Endothelial cell (in vitro differentiated cells): Measurements from ENCODE around the gene MYLK. TPM values are rescaled to one million over a fixed set of nuclear protein-coding genes. Genes with fewer than 3 reads are reported as not detected.

Experiments
- DNase-seq: peaks from one replicate; pipeline ENCODE4 v3.0.0; 2021; ENCODE audit warnings: low spot score
- H3K27ac Mint-ChIP-seq: one replicate; pipeline ENCODE4 v1.8.0; 2021; ENCODE audit warnings: mixed read lengths, inconsistent platforms; ENCODE audit not compliant: unreplicated experiment
- H3K27me3 Mint-ChIP-seq: one replicate; pipeline ENCODE4 v1.8.0; 2021; ENCODE audit warnings: mild to moderate bottlenecking, moderate library complexity, mixed read lengths, inconsistent platforms; ENCODE audit not compliant: unreplicated experiment
- H3K36me3 Mint-ChIP-seq: one replicate; pipeline ENCODE4 v1.8.0; 2021; ENCODE audit warnings: mild to moderate bottlenecking, low read depth, mixed read lengths, inconsistent platforms; ENCODE audit not compliant: unreplicated experiment
- H3K4me1 Mint-ChIP-seq: one replicate; pipeline ENCODE4 v1.8.0; 2021; ENCODE audit warnings: mild to moderate bottlenecking, mixed read lengths, inconsistent platforms; ENCODE audit not compliant: unreplicated experiment
- H3K4me3 Mint-ChIP-seq: one replicate; pipeline ENCODE4 v1.8.0; 2021; ENCODE audit warnings: mild to moderate bottlenecking, mixed read lengths, inconsistent platforms; ENCODE audit not compliant: unreplicated experiment
- H3K9me3 Mint-ChIP-seq: one replicate; pipeline ENCODE4 v1.8.0; 2021; ENCODE audit warnings: mixed read lengths, inconsistent platforms; ENCODE audit not compliant: unreplicated experiment
- total RNA-seq: library from RNA; stranded (reverse); fragmentation: NEBNext Ultra II Directional; extraction: Animal tissue kit (Norgen Biotek cat#: 25700); gene quantifications from one replicate; pipeline ENCODE4 v1.2.1, GENCODE V29; 2021; ENCODE audit not compliant: unreplicated experiment
- TF ChIP-seq, protein P1 (sequence below): fragments of 200-600 bp; sonication (generic); IDR thresholded peaks from one replicate; pipeline ENCODE4 v1.5.0; 2021; ENCODE audit warnings: antibody characterized with exemption; ENCODE audit not compliant: unreplicated experiment

The MYLK gene
- total RNA-seq, 1 donor from 2014 or later: 7.8 TPM

DNA sequence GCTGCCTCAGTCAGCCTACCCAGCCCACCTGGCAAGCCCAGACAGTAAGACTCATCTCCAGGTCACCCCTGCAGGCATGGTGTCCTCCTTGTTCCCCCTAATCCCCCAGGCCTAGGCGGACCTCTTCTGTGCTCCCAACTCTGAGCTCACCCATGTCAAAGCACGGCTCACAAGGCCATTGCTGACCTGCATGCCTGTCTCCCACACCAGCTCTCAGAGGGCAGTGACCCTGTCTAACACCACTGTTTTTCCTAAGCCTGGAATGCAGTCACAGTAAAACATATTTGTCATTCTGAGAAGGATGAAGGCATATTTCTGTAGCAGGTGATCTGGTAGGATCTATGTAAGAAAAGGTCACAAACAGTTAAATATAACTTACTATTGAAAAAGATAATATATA is 189.0 kb downstream of the MYLK start:
- Mint-ChIP-seq H3K4me1 (peaks cover 53% of the 10 kb centered on the region), H3K27ac (no peak overlapping the region), H3K9me3 (no peaks in the 10 kb centered on the region), H3K4me3 (no peak overlapping the region), H3K27me3 (peaks cover 15% of the 10 kb centered on the region), H3K36me3 (peaks cover 5% of the 10 kb centered on the region)
- no peak for DNase-seq
- TF ChIP-seq, protein P1, sequence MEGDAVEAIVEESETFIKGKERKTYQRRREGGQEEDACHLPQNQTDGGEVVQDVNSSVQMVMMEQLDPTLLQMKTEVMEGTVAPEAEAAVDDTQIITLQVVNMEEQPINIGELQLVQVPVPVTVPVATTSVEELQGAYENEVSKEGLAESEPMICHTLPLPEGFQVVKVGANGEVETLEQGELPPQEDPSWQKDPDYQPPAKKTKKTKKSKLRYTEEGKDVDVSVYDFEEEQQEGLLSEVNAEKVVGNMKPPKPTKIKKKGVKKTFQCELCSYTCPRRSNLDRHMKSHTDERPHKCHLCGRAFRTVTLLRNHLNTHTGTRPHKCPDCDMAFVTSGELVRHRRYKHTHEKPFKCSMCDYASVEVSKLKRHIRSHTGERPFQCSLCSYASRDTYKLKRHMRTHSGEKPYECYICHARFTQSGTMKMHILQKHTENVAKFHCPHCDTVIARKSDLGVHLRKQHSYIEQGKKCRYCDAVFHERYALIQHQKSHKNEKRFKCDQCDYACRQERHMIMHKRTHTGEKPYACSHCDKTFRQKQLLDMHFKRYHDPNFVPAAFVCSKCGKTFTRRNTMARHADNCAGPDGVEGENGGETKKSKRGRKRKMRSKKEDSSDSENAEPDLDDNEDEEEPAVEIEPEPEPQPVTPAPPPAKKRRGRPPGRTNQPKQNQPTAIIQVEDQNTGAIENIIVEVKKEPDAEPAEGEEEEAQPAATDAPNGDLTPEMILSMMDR: no peak

DNA sequence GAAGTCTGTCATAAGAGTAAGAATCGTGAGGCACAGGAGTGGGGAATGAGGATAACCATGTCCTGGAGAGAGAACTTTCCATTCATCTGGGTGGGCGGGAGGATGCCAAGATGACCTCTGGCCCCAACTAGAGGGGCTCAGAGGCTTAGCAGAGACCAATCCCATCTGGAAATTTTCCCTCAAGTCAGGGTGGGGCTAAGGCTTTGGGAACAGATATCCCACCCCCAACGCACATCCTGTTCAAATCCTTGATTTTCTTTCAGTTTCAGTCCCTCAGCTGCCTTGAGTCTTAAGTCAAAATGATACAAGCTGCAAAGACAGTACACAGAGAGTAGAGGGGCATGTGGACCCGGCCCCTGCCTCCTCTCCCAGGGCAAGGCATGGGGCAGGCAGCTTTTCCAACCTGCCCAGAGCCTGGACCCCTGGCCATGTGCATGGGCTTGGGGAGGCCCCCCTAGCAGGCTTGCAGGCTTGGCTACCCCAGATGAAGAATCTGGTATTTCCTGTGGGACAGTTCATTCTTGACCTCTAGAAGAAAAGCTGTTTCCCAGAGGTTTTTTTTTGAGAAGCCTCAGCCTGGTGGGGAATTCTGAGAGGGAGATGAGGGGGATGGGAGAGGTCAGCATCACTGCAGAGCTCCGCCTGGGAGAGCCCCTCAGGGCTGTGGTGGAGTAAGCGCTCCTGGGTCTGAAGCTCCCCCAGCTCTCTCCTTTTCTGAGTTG is 189.6 kb downstream of the MYLK start:
- no peaks in the 10 kb centered on the region for H3K9me3 Mint-ChIP-seq
- DNase-seq: no peak
- peaks cover 5% of the 10 kb centered on the region for H3K36me3 Mint-ChIP-seq
- H3K4me1 Mint-ChIP-seq: peaks cover 55% of the 10 kb centered on the region
- H3K4me3 Mint-ChIP-seq: no peak overlapping the region
- peak overlapping the region; percentile 48 for H3K27ac Mint-ChIP-seq
- TF ChIP-seq, protein P1: no peak
- H3K27me3 Mint-ChIP-seq: peaks cover 16% of the 10 kb centered on the region

DNA sequence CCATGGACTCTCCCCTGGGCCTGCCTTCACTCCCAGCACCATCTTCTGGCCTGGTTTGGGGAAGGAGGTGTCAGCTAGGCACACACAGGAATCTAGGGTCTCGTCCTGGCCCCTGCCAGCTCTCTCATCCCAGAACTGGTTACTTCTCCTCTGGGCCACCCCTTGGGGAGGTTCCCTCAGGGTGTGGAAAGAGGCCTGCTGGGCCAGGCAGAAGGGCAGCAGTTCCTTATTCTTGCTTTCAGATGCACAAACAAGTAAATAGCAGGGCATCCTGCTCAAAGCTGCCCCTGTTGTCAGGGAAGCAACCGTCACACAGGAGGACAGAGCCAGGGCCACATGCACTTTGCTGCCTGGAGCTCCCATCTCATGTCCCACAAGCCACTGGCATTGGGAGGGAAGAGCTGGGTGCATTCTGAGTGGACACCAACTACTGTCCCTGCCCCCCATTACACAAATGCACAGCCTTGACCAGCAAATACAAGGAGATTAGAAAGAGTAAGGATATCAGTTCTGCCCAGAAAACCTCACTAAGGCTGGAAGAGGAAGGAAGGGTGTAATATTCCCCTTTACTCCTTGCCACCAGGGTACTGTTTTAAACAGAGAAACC is 190.4 kb downstream of the MYLK start:
- Mint-ChIP-seq H3K4me3 (no peak overlapping the region), H3K27ac (no peak overlapping the region), H3K4me1 (peaks cover 57% of the 10 kb centered on the region), H3K9me3 (no peaks in the 10 kb centered on the region), H3K27me3 (peaks cover 14% of the 10 kb centered on the region), H3K36me3 (peaks cover 6% of the 10 kb centered on the region)
- no peak for DNase-seq
- TF ChIP-seq, protein P1: no peak

DNA sequence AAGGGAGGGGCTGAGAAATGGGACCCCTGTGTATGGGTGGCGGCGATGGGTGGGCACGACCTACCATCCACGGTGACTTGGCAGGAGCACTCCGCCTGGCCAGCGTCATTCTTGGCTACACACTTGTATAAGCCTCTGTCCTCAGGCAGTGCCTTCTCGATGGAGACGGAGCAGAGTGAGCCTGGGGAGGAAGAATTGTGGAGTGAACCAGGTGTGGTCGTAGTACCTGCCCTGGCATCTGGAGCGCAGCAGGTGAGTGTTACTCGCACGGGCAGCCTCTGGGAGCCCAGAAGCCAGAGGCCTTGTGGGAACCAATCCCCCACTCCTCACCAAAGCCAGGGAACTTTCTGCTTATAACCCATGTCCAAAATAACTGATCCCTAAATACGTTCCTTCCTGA is 191.5 kb downstream of the MYLK start:
- Mint-ChIP-seq H3K4me3 (no peak overlapping the region), H3K9me3 (no peaks in the 10 kb centered on the region), H3K27ac (no peak overlapping the region), H3K36me3 (peaks cover 8% of the 10 kb centered on the region), H3K4me1 (peaks cover 67% of the 10 kb centered on the region), H3K27me3 (peaks cover 17% of the 10 kb centered on the region)
- TF ChIP-seq, protein P1: no peak
- DNase-seq: no peak

DNA sequence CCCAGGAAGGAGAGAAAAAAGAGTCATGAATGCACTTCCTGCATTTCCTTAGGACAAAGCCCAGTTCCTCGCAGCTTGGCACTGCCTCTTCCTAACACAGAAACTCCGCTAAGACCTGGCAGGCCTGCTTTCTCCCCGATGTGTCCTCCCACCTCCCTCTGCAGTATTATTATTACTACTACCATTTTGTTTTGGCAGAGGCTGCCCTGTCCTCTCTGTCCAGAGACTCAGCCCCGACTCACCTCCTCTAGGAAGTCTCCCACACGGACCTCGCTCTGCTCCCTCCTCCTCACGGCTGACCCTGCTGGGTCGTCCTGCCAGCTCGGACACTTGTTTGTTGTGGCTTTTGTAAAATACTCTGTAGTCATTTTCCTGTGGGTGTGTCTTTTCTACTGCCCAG is 192.1 kb downstream of the MYLK start:
- no peaks in the 10 kb centered on the region for H3K9me3 Mint-ChIP-seq
- TF ChIP-seq, protein P1: no peak
- peak overlapping the region; percentile 60 for H3K4me3 Mint-ChIP-seq
- H3K27me3 Mint-ChIP-seq: peaks cover 15% of the 10 kb centered on the region
- H3K36me3 Mint-ChIP-seq: peaks cover 8% of the 10 kb centered on the region
- no peak for DNase-seq
- peak overlapping the region; percentile 86 for H3K27ac Mint-ChIP-seq
- peaks cover 70% of the 10 kb centered on the region for H3K4me1 Mint-ChIP-seq
